ENCODE measurements around the gene PTPRS. TPM values are rescaled to one million over a fixed set of nuclear protein-coding genes. Genes with fewer than 3 reads are reported as not detected.

The PTPRS gene
- total RNA-seq, 1 donor from 2014 or later = 125 TPM

- DNase-seq (ENCODE audit: low read depth) (no peak), FAIRE-seq (no peak)
Observed at GRCh38 chr19:5369304-5369703, 28.7 kb upstream of the PTPRS start.

GRCh38 chr19:5367530-5368133, 27.0 kb upstream of the PTPRS start:
- TF ChIP-seq EZH2 (IDR thresholded peaks at IDR 0.05; ENCODE audit: insufficient read depth, low read length) (no peak), CTCF (IDR thresholded peaks at IDR 0.05; ENCODE audit: insufficient read depth, low read depth, low read length) (no peak)
- no peak overlapping the region for H3K27ac ChIP-seq (ENCODE audit: low read depth, low read length)
- peaks cover 2% of the 10 kb centered on the region for H3K27me3 ChIP-seq (ENCODE audit: insufficient read depth, low read length)
- FAIRE-seq = no peak
- Mint-ChIP-seq H3K27ac (ENCODE audit: unreplicated experiment) (no peak overlapping the region), H3K36me3 (ENCODE audit: low read depth, unreplicated experiment) (no peaks in the 10 kb centered on the region), H3K27me3 (ENCODE audit: low read depth, unreplicated experiment) (peaks cover 21% of the 10 kb centered on the region), H3K9me3 (ENCODE audit: unreplicated experiment) (no peaks in the 10 kb centered on the region), H3K4me3 (ENCODE audit: unreplicated experiment) (no peak overlapping the region), H3K4me1 (ENCODE audit: low read depth, unreplicated experiment) (no peaks in the 10 kb centered on the region)
- H3K4me3 ChIP-seq (ENCODE audit: insufficient read depth, low read depth, low read length) = no peak overlapping the region
- H3K9ac ChIP-seq (ENCODE audit: low read length) = no peak overlapping the region
- DNase-seq (ENCODE audit: low read depth) = no peak
- no peak overlapping the region for H3K4me2 ChIP-seq (ENCODE audit: low read length)
- H3K9me3 ChIP-seq (ENCODE audit: insufficient read depth, low read depth, low read length) = peaks cover 7% of the 10 kb centered on the region
- no peaks in the 10 kb centered on the region for H3K79me2 ChIP-seq (ENCODE audit: insufficient read depth, low read length)
- H3K36me3 ChIP-seq (ENCODE audit: insufficient read depth, low read length) = no peaks in the 10 kb centered on the region
- H4K20me1 ChIP-seq (ENCODE audit: insufficient read depth, low read length) = peaks cover 3% of the 10 kb centered on the region
- H3K4me1 ChIP-seq (ENCODE audit: insufficient read depth, low read length) = no peaks in the 10 kb centered on the region
- no peak overlapping the region for H2AFZ ChIP-seq (ENCODE audit: low read depth, low read length)

More at GRCh38 chr19:5369304-5369703, 28.7 kb upstream of the PTPRS start:
- H3K27ac ChIP-seq (ENCODE audit: low read depth, low read length) = no peak overlapping the region
- H3K36me3 ChIP-seq (ENCODE audit: insufficient read depth, low read length) = no peaks in the 10 kb centered on the region
- Mint-ChIP-seq H3K9me3 (ENCODE audit: unreplicated experiment) (no peaks in the 10 kb centered on the region), H3K4me1 (ENCODE audit: low read depth, unreplicated experiment) (no peaks in the 10 kb centered on the region), H3K36me3 (ENCODE audit: low read depth, unreplicated experiment) (no peaks in the 10 kb centered on the region), H3K27ac (ENCODE audit: unreplicated experiment) (no peak overlapping the region), H3K27me3 (ENCODE audit: low read depth, unreplicated experiment) (peaks cover 24% of the 10 kb centered on the region), H3K4me3 (ENCODE audit: unreplicated experiment) (no peak overlapping the region)
- H3K9me3 ChIP-seq (ENCODE audit: insufficient read depth, low read depth, low read length) = peaks cover 9% of the 10 kb centered on the region
- peaks cover 3% of the 10 kb centered on the region for H4K20me1 ChIP-seq (ENCODE audit: insufficient read depth, low read length)
- no peak overlapping the region for H2AFZ ChIP-seq (ENCODE audit: low read depth, low read length)
- peaks cover 4% of the 10 kb centered on the region for H3K27me3 ChIP-seq (ENCODE audit: insufficient read depth, low read length)
- H3K9ac ChIP-seq (ENCODE audit: low read length) = no peak overlapping the region
- no peaks in the 10 kb centered on the region for H3K4me1 ChIP-seq (ENCODE audit: insufficient read depth, low read length)
- no peak overlapping the region for H3K4me3 ChIP-seq (ENCODE audit: insufficient read depth, low read depth, low read length)
- H3K4me2 ChIP-seq (ENCODE audit: low read length) = no peak overlapping the region
- TF ChIP-seq EZH2 (IDR thresholded peaks at IDR 0.05; ENCODE audit: insufficient read depth, low read length) = no peak
- no peak for TF ChIP-seq CTCF (IDR thresholded peaks at IDR 0.05; ENCODE audit: insufficient read depth, low read depth, low read length)
- H3K79me2 ChIP-seq (ENCODE audit: insufficient read depth, low read length) = no peaks in the 10 kb centered on the region

- FAIRE-seq = no peak
- no peaks in the 10 kb centered on the region for H3K79me2 ChIP-seq (ENCODE audit: insufficient read depth, low read length)
Observed at GRCh38 chr19:5365905-5366304, 25.3 kb upstream of the PTPRS start.

More at GRCh38 chr19:5365905-5366304, 25.3 kb upstream of the PTPRS start:
- H3K4me3 Mint-ChIP-seq (ENCODE audit: unreplicated experiment) = no peak overlapping the region
- no peak for DNase-seq (ENCODE audit: low read depth)
- Histone ChIP-seq H2AFZ (ENCODE audit: low read depth, low read length) (no peak overlapping the region), H3K27me3 (ENCODE audit: insufficient read depth, low read length) (peaks cover 2% of the 10 kb centered on the region), H4K20me1 (ENCODE audit: insufficient read depth, low read length) (peaks cover 3% of the 10 kb centered on the region), H3K9me3 (ENCODE audit: insufficient read depth, low read depth, low read length) (peaks cover 5% of the 10 kb centered on the region), H3K4me2 (ENCODE audit: low read length) (no peak overlapping the region), H3K27ac (ENCODE audit: low read depth, low read length) (no peak overlapping the region), H3K9ac (ENCODE audit: low read length) (no peak overlapping the region), H3K4me1 (ENCODE audit: insufficient read depth, low read length) (no peaks in the 10 kb centered on the region), H3K4me3 (ENCODE audit: insufficient read depth, low read depth, low read length) (no peak overlapping the region), H3K36me3 (ENCODE audit: insufficient read depth, low read length) (no peaks in the 10 kb centered on the region)
- no peaks in the 10 kb centered on the region for H3K4me1 Mint-ChIP-seq (ENCODE audit: low read depth, unreplicated experiment)
- no peaks in the 10 kb centered on the region for H3K9me3 Mint-ChIP-seq (ENCODE audit: unreplicated experiment)
- no peak overlapping the region for H3K27ac Mint-ChIP-seq (ENCODE audit: unreplicated experiment)
- no peaks in the 10 kb centered on the region for H3K36me3 Mint-ChIP-seq (ENCODE audit: low read depth, unreplicated experiment)
- TF ChIP-seq CTCF (IDR thresholded peaks at IDR 0.05; ENCODE audit: insufficient read depth, low read depth, low read length) (no peak), EZH2 (IDR thresholded peaks at IDR 0.05; ENCODE audit: insufficient read depth, low read length) (no peak)
- peaks cover 9% of the 10 kb centered on the region for H3K27me3 Mint-ChIP-seq (ENCODE audit: low read depth, unreplicated experiment)
